HepG2 (cell line): ENCODE measurements around the gene DIS3L2.

Source experiments
- EZH2 ChIP-seq: conservative IDR thresholded peaks from 2 replicates; pipeline ENCODE4 v1.6.1; 2012; ENCODE audit warnings: mild to moderate bottlenecking, low read depth, low read length, moderate library complexity
- FOXM1 ChIP-seq: sonication (generic); formaldehyde crosslinking; IDR thresholded peaks from 2 replicates; pipeline ENCODE4 v1.5.0; 2020; ENCODE audit warnings: missing genetic modification reagents
- POLR2A ChIP-seq, 2 experiments: IDR thresholded peaks; 2 replicates each; pipeline ENCODE4 v1.6.1; 2011; ENCODE audit warnings: low read depth in 2 of 2, low read length in 2 of 2, mild to moderate bottlenecking in 1 of 2, moderate library complexity in 1 of 2; ENCODE audit not compliant: insufficient read depth in 1 of 2
- RFX5 ChIP-seq: IDR thresholded peaks from 2 replicates; pipeline ENCODE4 v1.6.1; 2011; ENCODE audit warnings: low read depth, low read length, improper control_type of control experiment
- SIN3B ChIP-seq: fragments of 150-350 bp; IDR thresholded peaks from 2 replicates; pipeline ENCODE4 v1.6.1; 2014; ENCODE audit warnings: low read length
- ZNF264 ChIP-seq: sonication (generic); formaldehyde crosslinking; IDR thresholded peaks from 2 replicates; pipeline ENCODE4 v1.4.0; 2020; ENCODE audit warnings: missing genetic modification reagents
- ZNF274 ChIP-seq: sonication (generic); formaldehyde crosslinking; IDR thresholded peaks from 2 replicates; pipeline ENCODE4 v1.5.1; 2020; ENCODE audit warnings: mild to moderate bottlenecking, missing genetic modification reagents
- TF ChIP-seq, protein P1 (sequence below): sonication (generic); formaldehyde crosslinking; IDR thresholded peaks from 2 replicates; pipeline ENCODE4 v1.5.0; 2020; ENCODE audit warnings: mild to moderate bottlenecking, missing genetic modification reagents, moderate library complexity
- TF ChIP-seq, protein P2 (sequence below): sonication (generic); formaldehyde crosslinking; IDR thresholded peaks from 2 replicates; pipeline ENCODE4 v1.4.0; 2020; ENCODE audit warnings: missing genetic modification reagents, mild to moderate bottlenecking, borderline replicate concordance
- TF ChIP-seq, protein P3 (sequence below): sonication (generic); formaldehyde crosslinking; IDR thresholded peaks from 2 replicates; pipeline ENCODE4 v1.4.0; 2020; ENCODE audit warnings: missing genetic modification reagents

DNA sequence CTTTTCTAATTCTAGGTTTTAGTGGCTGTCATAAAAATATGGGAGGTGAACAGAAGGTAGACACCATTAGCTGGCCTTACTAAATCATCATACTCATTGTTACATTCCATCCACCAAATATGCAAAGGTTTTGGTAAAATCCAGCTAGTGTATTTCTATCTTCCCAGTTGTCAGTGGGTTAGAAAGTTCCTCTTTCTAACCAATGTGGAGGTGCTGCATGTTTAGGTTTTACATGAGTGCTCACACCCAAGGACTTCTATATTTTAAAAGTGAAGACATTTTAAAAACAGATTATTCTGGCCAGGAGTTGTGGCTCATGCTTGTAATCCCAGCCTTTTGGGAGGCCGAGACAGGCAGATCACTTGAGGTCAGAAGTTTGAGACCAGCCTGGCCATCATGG is 423.0 kb downstream of the DIS3L2 start:
- TF ChIP-seq FOXM1 (no peak), ZNF274 (CRISPR knock-in tag) (no peak), EZH2 (no peak), ZNF264 (CRISPR knock-in tag) (no peak), SIN3B (no peak), RFX5 (no peak), POLR2A (IDR thresholded peaks at IDR 0.05; ENCODE audit: insufficient read depth in 1 of 2, low read depth in 2 of 2, low read length in 2 of 2) (no peak)
- TF ChIP-seq, protein P1, sequence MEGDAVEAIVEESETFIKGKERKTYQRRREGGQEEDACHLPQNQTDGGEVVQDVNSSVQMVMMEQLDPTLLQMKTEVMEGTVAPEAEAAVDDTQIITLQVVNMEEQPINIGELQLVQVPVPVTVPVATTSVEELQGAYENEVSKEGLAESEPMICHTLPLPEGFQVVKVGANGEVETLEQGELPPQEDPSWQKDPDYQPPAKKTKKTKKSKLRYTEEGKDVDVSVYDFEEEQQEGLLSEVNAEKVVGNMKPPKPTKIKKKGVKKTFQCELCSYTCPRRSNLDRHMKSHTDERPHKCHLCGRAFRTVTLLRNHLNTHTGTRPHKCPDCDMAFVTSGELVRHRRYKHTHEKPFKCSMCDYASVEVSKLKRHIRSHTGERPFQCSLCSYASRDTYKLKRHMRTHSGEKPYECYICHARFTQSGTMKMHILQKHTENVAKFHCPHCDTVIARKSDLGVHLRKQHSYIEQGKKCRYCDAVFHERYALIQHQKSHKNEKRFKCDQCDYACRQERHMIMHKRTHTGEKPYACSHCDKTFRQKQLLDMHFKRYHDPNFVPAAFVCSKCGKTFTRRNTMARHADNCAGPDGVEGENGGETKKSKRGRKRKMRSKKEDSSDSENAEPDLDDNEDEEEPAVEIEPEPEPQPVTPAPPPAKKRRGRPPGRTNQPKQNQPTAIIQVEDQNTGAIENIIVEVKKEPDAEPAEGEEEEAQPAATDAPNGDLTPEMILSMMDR (CRISPR knock-in tag), result no peak
- TF ChIP-seq, protein P2, sequence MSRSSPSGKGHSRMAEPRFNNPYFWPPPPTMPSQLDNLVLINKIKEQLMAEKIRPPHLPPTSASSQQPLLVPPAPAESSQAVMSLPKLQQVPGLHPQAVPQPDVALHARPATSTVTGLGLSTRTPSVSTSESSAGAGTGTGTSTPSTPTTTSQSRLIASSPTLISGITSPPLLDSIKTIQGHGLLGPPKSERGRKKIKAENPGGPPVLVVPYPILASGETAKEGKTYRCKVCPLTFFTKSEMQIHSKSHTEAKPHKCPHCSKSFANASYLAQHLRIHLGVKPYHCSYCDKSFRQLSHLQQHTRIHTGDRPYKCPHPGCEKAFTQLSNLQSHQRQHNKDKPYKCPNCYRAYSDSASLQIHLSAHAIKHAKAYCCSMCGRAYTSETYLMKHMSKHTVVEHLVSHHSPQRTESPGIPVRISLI, result no peak
- TF ChIP-seq, protein P3, sequence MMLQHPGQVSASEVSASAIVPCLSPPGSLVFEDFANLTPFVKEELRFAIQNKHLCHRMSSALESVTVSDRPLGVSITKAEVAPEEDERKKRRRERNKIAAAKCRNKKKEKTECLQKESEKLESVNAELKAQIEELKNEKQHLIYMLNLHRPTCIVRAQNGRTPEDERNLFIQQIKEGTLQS (CRISPR knock-in tag), result no peak
